HG03565 (cell line): Measurements from ENCODE around the gene LRCOL1.

ENCODE experiments used
- ATAC-seq: cut with Tn5 transposase; IDR thresholded peaks from one replicate; pipeline ENCODE4 v1.9.1; 2021; ENCODE audit warnings: mild to moderate bottlenecking, moderate library complexity; ENCODE audit not compliant: unreplicated experiment

Gene LRCOL1

GRCh38 chr12:132569856-132570480 lies 40.4 kb downstream of the LRCOL1 start:
- ATAC-seq, result no peak

- ATAC-seq, result no peak
Measured at GRCh38 chr12:132568826-132569480, 41.4 kb downstream of the LRCOL1 start.

- no peak for ATAC-seq
Measured at GRCh38 chr12:132568301-132568700, 42.1 kb downstream of the LRCOL1 start.

- ATAC-seq, result no peak
Measured at GRCh38 chr12:132566516-132567131, 43.8 kb downstream of the LRCOL1 start.

GRCh38 chr12:132565365-132565764 lies 45.0 kb downstream of the LRCOL1 start:
- no peak for ATAC-seq

GRCh38 chr12:132563911-132564310 lies 46.5 kb downstream of the LRCOL1 start:
- no peak for ATAC-seq

GRCh38 chr12:132562489-132563021 lies 47.8 kb downstream of the LRCOL1 start:
- no peak for ATAC-seq

GRCh38 chr12:132561427-132562156 lies 48.8 kb downstream of the LRCOL1 start:
- ATAC-seq, result no peak

GRCh38 chr12:132560614-132561426 lies 49.6 kb downstream of the LRCOL1 start:
- ATAC-seq, result no peak

GRCh38 chr12:132560364-132560613 lies 50.1 kb downstream of the LRCOL1 start:
- no peak for ATAC-seq

GRCh38 chr12:132559652-132560363 lies 50.6 kb downstream of the LRCOL1 start:
- no peak for ATAC-seq

GRCh38 chr12:132558861-132559623 lies 51.3 kb downstream of the LRCOL1 start:
- no peak for ATAC-seq

GRCh38 chr12:132558042-132558856 lies 52.1 kb downstream of the LRCOL1 start:
- ATAC-seq, result no peak

- no peak for ATAC-seq
Measured at GRCh38 chr12:132557291-132558015, 52.9 kb downstream of the LRCOL1 start.

GRCh38 chr12:132556801-132557200 lies 53.6 kb downstream of the LRCOL1 start:
- no peak for ATAC-seq

- ATAC-seq, result no peak
Measured at GRCh38 chr12:132556216-132556615, 54.2 kb downstream of the LRCOL1 start.

- ATAC-seq, result no peak
Measured at GRCh38 chr12:132555686-132556085, 54.7 kb downstream of the LRCOL1 start.
